ENCODE results near the gene CELF3. TPM values are rescaled to one million over a fixed set of nuclear protein-coding genes. Genes with fewer than 3 reads are reported as not detected.

CELF3 gene
- polyA plus RNA-seq, 1 donor (not counting 4 experiments of a cell fraction or from before 2014, with no cell fraction given) = not detected

DNA sequence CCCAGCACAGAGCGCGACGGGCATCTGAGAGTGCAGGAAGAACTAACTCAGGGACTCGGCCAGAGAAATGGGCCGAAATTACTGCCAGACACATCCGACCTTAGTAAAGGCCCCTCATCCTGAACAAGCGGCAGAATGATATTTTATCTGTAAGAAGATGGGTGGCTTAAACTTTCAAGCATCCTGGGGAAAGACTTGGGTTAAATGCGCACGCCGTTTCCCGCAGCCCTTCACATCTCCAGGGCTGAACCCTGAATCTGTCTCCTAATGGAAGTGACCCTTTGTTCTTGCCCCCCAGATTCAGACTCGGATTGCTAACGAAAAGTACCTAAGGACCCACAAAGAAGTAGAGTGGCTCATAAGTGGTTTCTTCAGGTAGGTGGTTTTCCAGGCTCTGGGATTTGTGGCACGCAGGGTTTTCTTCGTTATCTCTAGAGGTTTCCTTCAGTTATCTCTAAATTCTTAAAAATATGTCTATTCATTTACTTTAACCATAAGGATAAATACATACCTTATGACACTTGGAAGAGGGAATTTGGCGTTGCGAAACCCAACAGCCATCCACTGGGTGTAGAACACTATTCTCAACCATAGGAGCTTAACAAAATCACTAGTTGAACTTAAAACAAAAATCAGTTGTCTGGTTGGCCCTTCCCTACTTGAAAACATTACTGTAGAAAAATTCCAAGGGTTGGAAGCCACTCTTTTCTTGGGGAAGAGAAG, 5.3 kb upstream of the CELF3 start:
- no peak for DNase-seq (ENCODE audit: low read depth, low spot score)
- H3K4me1 ChIP-seq (ENCODE audit: control insufficient read depth, extremely low read depth, insufficient read depth, low read length) = peaks cover 4% of the 10 kb centered on the region
- no peak overlapping the region for H3K4me3 ChIP-seq (ENCODE audit: control insufficient read depth in 2 of 3, extremely low read depth in 1 of 3, insufficient read depth in 2 of 3, low read depth in 1 of 3, low read length in 3 of 3)
- no peak overlapping the region for H2AFZ ChIP-seq (ENCODE audit: control insufficient read depth, low read length)
- dilution Hi-C loops (cut with MboI; ENCODE audit: extremely low pct_ligation_motif_present, low sequenced_read_pairs) = no loop called here
- FAIRE-seq = no peak
- H3K9me1 ChIP-seq (ENCODE audit: control insufficient read depth, extremely low read depth, insufficient read depth, low read length) = no peaks in the 10 kb centered on the region
- no peaks in the 10 kb centered on the region for H4K20me1 ChIP-seq (ENCODE audit: control insufficient read depth, extremely low read depth, insufficient read depth, low read length)
- no peaks in the 10 kb centered on the region for H3K9me3 ChIP-seq (ENCODE audit: control insufficient read depth, low read depth, low read length)
- no peak overlapping the region for H3K27ac ChIP-seq (ENCODE audit: control insufficient read depth, insufficient read depth, low read length)
- H3K36me3 ChIP-seq (ENCODE audit: control insufficient read depth in 2 of 2, extremely low read depth in 1 of 2, insufficient read depth in 2 of 2, low read length in 2 of 2) = no peaks in the 10 kb centered on the region
- peak overlapping the region; percentile 46 for H3K4me2 ChIP-seq (ENCODE audit: control insufficient read depth, extremely low read depth, insufficient read depth, low read depth, low read length)
- no peak overlapping the region for H3K9ac ChIP-seq (ENCODE audit: control insufficient read depth, extremely low read depth, insufficient read depth, low read length)
- TF ChIP-seq EZH2 (IDR thresholded peaks at IDR 0.05; ENCODE audit: low read length) = peak; percentile 68
- TF ChIP-seq, protein P1, sequence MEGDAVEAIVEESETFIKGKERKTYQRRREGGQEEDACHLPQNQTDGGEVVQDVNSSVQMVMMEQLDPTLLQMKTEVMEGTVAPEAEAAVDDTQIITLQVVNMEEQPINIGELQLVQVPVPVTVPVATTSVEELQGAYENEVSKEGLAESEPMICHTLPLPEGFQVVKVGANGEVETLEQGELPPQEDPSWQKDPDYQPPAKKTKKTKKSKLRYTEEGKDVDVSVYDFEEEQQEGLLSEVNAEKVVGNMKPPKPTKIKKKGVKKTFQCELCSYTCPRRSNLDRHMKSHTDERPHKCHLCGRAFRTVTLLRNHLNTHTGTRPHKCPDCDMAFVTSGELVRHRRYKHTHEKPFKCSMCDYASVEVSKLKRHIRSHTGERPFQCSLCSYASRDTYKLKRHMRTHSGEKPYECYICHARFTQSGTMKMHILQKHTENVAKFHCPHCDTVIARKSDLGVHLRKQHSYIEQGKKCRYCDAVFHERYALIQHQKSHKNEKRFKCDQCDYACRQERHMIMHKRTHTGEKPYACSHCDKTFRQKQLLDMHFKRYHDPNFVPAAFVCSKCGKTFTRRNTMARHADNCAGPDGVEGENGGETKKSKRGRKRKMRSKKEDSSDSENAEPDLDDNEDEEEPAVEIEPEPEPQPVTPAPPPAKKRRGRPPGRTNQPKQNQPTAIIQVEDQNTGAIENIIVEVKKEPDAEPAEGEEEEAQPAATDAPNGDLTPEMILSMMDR (optimal IDR thresholded peaks at IDR 0.05 in 1 of 3, IDR thresholded peaks at IDR 0.05 in 1 of 3, conservative IDR thresholded peaks at IDR 0.05 in 1 of 3; ENCODE audit: extremely low read depth in 1 of 3, insufficient read depth in 2 of 3, low read length in 3 of 3) = no peak
- H3K27me3 ChIP-seq (ENCODE audit: control insufficient read depth, extremely low read depth, insufficient read depth, low read length) = peaks cover 49% of the 10 kb centered on the region
- H3K79me2 ChIP-seq (ENCODE audit: control insufficient read depth, insufficient read depth, low read length) = no peaks in the 10 kb centered on the region

DNA sequence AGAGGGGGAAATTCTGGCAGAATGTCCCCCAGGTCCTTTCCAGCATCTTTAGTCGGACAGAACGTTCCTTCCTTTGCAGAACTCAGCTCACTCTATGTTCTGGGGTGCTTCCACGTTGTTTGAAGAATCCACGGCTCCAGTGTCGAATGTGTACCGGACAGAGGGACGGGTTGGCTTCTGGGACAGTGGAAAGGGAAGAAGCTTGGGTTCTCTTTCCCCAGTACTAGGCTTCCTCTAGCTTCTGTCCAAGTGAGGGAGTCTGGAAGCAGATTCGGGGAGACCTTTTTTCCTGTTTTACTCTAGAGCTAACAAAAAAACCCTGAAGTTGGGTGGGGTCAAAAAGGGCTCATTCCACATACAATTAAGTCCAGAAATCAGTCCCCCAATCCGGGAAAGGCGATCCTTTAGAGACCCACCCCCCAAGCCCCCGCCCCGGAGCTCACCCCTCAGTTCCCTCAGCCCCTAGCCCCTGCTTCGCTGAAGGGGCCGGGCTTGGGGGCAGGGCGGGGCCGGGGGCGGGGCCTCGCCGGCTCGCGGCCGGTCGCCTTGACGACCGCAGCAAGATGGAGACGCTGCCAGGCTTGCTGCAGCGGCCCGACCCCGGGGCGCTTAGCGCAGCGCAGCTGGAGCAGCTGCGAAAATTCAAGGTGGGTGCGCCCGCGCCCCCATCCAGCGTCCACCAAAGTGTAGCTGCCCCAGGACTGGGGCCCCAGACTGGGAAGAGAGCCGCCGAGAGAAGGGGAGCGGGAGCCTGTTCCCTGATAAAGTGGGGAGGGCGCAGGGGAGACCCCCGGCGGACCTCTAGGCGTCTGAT, 4.6 kb upstream of the CELF3 start, which contains the start of gene RIIAD1:
Gene RIIAD1 (plus strand): TSS at position 549 of the 814 bp plus-strand sequence. CDS start 15 bp downstream, at position 564.
- Histone ChIP-seq H3K27ac (ENCODE audit: control insufficient read depth, insufficient read depth, low read length) (no peak within 1 kb of the TSS), H3K4me1 (ENCODE audit: control insufficient read depth, extremely low read depth, insufficient read depth, low read length) (peaks cover 4% of the 10 kb centered on the region), H3K27me3 (ENCODE audit: control insufficient read depth, extremely low read depth, insufficient read depth, low read length) (peaks cover 53% of the 10 kb centered on the region), H2AFZ (ENCODE audit: control insufficient read depth, low read length) (no peak within 1 kb of the TSS), H3K9me3 (ENCODE audit: control insufficient read depth, low read depth, low read length) (no peaks in the 10 kb centered on the region), H3K4me3 (ENCODE audit: control insufficient read depth in 2 of 3, extremely low read depth in 1 of 3, insufficient read depth in 2 of 3, low read depth in 1 of 3, low read length in 3 of 3) (no peak within 1 kb of the TSS), H3K9me1 (ENCODE audit: control insufficient read depth, extremely low read depth, insufficient read depth, low read length) (no peaks in the 10 kb centered on the region), H4K20me1 (ENCODE audit: control insufficient read depth, extremely low read depth, insufficient read depth, low read length) (no peaks in the 10 kb centered on the region), H3K79me2 (ENCODE audit: control insufficient read depth, insufficient read depth, low read length) (no peaks in the 10 kb centered on the region), H3K4me2 (ENCODE audit: control insufficient read depth, extremely low read depth, insufficient read depth, low read depth, low read length) (peak within 1 kb of the TSS; percentile 49), H3K36me3 (ENCODE audit: control insufficient read depth in 2 of 2, extremely low read depth in 1 of 2, insufficient read depth in 2 of 2, low read length in 2 of 2) (no peaks in the 10 kb centered on the region), H3K9ac (ENCODE audit: control insufficient read depth, extremely low read depth, insufficient read depth, low read length) (no peak within 1 kb of the TSS)
- no peak for DNase-seq (ENCODE audit: low read depth, low spot score)
- FAIRE-seq = no peak
- dilution Hi-C loops (cut with MboI; ENCODE audit: extremely low pct_ligation_motif_present, low sequenced_read_pairs) = no loop called here
- TF ChIP-seq, protein P1 (optimal IDR thresholded peaks at IDR 0.05 in 1 of 3, IDR thresholded peaks at IDR 0.05 in 1 of 3, conservative IDR thresholded peaks at IDR 0.05 in 1 of 3; ENCODE audit: extremely low read depth in 1 of 3, insufficient read depth in 2 of 3, low read length in 3 of 3) = no peak
- TF ChIP-seq EZH2 (IDR thresholded peaks at IDR 0.05; ENCODE audit: low read length) = no peak
